NCI-H1930 (cell line): ENCODE data around the gene KCNA3.
A peak's percentile ranks its signal among the peaks of the same experiment; 100 is the strongest.

Source experiments
- DNase-seq, 2 experiments: peaks; one replicate each; lab custom pipeline; 2025; lab: John Stamatoyannopoulos, UW

Gene KCNA3

GRCh38 chr1:110674337-110675059, at the start of gene KCNA3:
KCNA3 (minus strand) TSS chr1:110674940; CDS start chr1:110674809, 131 bp downstream.
- DNase-seq: peak; percentile 66 to 77

- no peak for DNase-seq
Observed at GRCh38 chr1:110722807-110723206, 48.1 kb upstream of the KCNA3 start.

- no peak for DNase-seq
Observed at GRCh38 chr1:110719908-110720307, 45.2 kb upstream of the KCNA3 start.

GRCh38 chr1:110718452-110718851, 43.7 kb upstream of the KCNA3 start:
- DNase-seq: no peak

- no peak for DNase-seq
Observed at GRCh38 chr1:110717179-110717578, 42.4 kb upstream of the KCNA3 start.

- no peak for DNase-seq
Observed at GRCh38 chr1:110714374-110714995, 39.7 kb upstream of the KCNA3 start.

GRCh38 chr1:110713221-110713620, 38.5 kb upstream of the KCNA3 start:
- DNase-seq: no peak

GRCh38 chr1:110710314-110710713, 35.6 kb upstream of the KCNA3 start:
- DNase-seq: no peak

- DNase-seq: no peak
Observed at GRCh38 chr1:110708974-110709440, 34.3 kb upstream of the KCNA3 start.

- no peak for DNase-seq
Observed at GRCh38 chr1:110707232-110707631, 32.5 kb upstream of the KCNA3 start.

- no peak for DNase-seq
Observed at GRCh38 chr1:110706621-110707020, 31.9 kb upstream of the KCNA3 start.

GRCh38 chr1:110702260-110702659, 27.5 kb upstream of the KCNA3 start:
- no peak for DNase-seq

GRCh38 chr1:110700767-110701166, 26.0 kb upstream of the KCNA3 start:
- DNase-seq: no peak

- DNase-seq: no peak
Observed at GRCh38 chr1:110697606-110698005, 22.9 kb upstream of the KCNA3 start.

- no peak for DNase-seq
Observed at GRCh38 chr1:110696818-110697217, 22.1 kb upstream of the KCNA3 start.

GRCh38 chr1:110690709-110691365, 16.1 kb upstream of the KCNA3 start:
- DNase-seq: no peak

- no peak for DNase-seq
Observed at GRCh38 chr1:110689868-110690267, 15.1 kb upstream of the KCNA3 start.

- DNase-seq: no peak
Observed at GRCh38 chr1:110688514-110688913, 13.8 kb upstream of the KCNA3 start.

GRCh38 chr1:110687250-110687649, 12.5 kb upstream of the KCNA3 start:
- DNase-seq: no peak

GRCh38 chr1:110686188-110686587, 11.4 kb upstream of the KCNA3 start:
- DNase-seq: no peak

GRCh38 chr1:110684491-110684890, 9.8 kb upstream of the KCNA3 start:
- no peak for DNase-seq

- DNase-seq: no peak
Observed at GRCh38 chr1:110682898-110683297, 8.2 kb upstream of the KCNA3 start.
